HepG2 (cell line): Measurements from ENCODE around the gene DCAF7. TPM values are rescaled to one million over a fixed set of nuclear protein-coding genes. Genes with fewer than 3 reads are reported as not detected.

Experiments used
- ATAC-seq: fragments of 200-7000 bp; cut with Tn5 transposase; 3 replicates; pipeline ENCODE4 v1.9.1; 2020; ENCODE audit warnings: mild to moderate bottlenecking, moderate library complexity
- BruUV-seq: library from RNA; stranded (reverse); fragments of 400-500 nt; replicated peaks from 2 replicates; lab custom pipeline; 2021; lab: Mats Ljungman, UMichigan
- CTCF ChIA-PET: fragments of 300-600 bp; formaldehyde crosslinking; extraction: SDS; loops from one replicate; lab custom pipeline; 2021; ENCODE audit warnings: low total read pairs, inconsistent platforms, low intra/inter-chr PET ratio; lab: Yijun Ruan, JAX
- POLR2A ChIA-PET: fragments of 350-600 bp; sonication (Branson Sonifier 250); formaldehyde crosslinking; loops from one replicate; lab custom pipeline; 2020; ENCODE audit warnings: antibody characterized with exemption, inconsistent platforms; lab: Yijun Ruan, JAX
- DNase-seq: peaks from one replicate; pipeline ENCODE4 v3.0.0-alpha.2; 2015; ENCODE audit warnings: low spot score
- FAIRE-seq: peaks from 3 replicates; lab custom pipeline; 2011; peaks lifted over from hg19 to GRCh38; lab: Jason Lieb, UNC
- H2AFZ ChIP-seq: one replicate; pipeline ENCODE4 v1.6.1; 2011; ENCODE audit warnings: low read length, inconsistent platforms
- H3K27ac ChIP-seq: fragments of 300-600 bp; 3 replicates; pipeline ENCODE4 v1.8.0; 2011; ENCODE audit warnings: mixed run types, mild to moderate bottlenecking, mixed read lengths, low read length, inconsistent platforms; ENCODE audit not compliant: insufficient read depth; ENCODE audit errors: extremely low read length
- H3K27me3 ChIP-seq, 2 experiments: fragments of 200-600 bp in 1 of 2; 2 replicates in 1 of 2; 3 replicates in 1 of 2; pipeline versions ENCODE4 v1.6.0 to v1.8.0; 2011; ENCODE audit warnings: low read length in 2 of 2, mild to moderate bottlenecking in 2 of 2, moderate library complexity in 2 of 2, inconsistent platforms in 1 of 2; ENCODE audit not compliant: insufficient read depth in 2 of 2, control insufficient read depth in 1 of 2
- H3K36me3 ChIP-seq, 2 experiments: fragments of 200-600 bp in 1 of 2; replicated peaks in 1 of 2; 2 replicates in 1 of 2; 3 replicates in 1 of 2; pipeline versions ENCODE4 v1.5.1 to v1.8.0; 2011; ENCODE audit warnings: low read length in 2 of 2, inconsistent platforms in 1 of 2; ENCODE audit not compliant: insufficient read depth in 2 of 2, control insufficient read depth in 1 of 2
- H3K4me1 ChIP-seq: 2 replicates; pipeline ENCODE4 v1.5.1; 2012; ENCODE audit warnings: low read length, inconsistent platforms; ENCODE audit not compliant: insufficient read depth
- H3K4me2 ChIP-seq: 2 replicates; pipeline ENCODE4 v1.6.0; 2011; ENCODE audit warnings: low read depth, low read length, inconsistent platforms
- H3K4me3 ChIP-seq, 3 experiments: fragments of 200-600 bp in 1 of 3; sonication (generic), shearing (Covaris generic) in 1 of 3; replicated peaks in 1 of 3; 2 replicates each; pipeline ENCODE4 v1.5.1; 2011 to 2016; ENCODE audit warnings: low read length in 3 of 3, inconsistent platforms in 2 of 3, low read depth in 2 of 3, mild to moderate bottlenecking in 2 of 3, control low read depth in 1 of 3, mixed read lengths in 1 of 3; ENCODE audit not compliant: insufficient read depth in 1 of 3
- H3K79me2 ChIP-seq: one replicate; pipeline ENCODE4 v1.6.1; 2011; ENCODE audit warnings: low read length, inconsistent platforms; ENCODE audit not compliant: insufficient read depth
- H3K9ac ChIP-seq: 2 replicates; pipeline ENCODE4 v1.6.0; 2011; ENCODE audit warnings: mild to moderate bottlenecking, low read depth, low read length, inconsistent platforms; ENCODE audit not compliant: insufficient read depth
- H3K9me3 ChIP-seq: 2 replicates; pipeline ENCODE4 v1.5.1; 2012; ENCODE audit warnings: mild to moderate bottlenecking, low read length
- H4K20me1 ChIP-seq: 2 replicates; pipeline ENCODE4 v1.6.0; 2011; ENCODE audit warnings: inconsistent platforms, mild to moderate bottlenecking, low read length, moderate library complexity; ENCODE audit not compliant: insufficient read depth
- EED ChIP-seq: sonication (generic); formaldehyde crosslinking; IDR thresholded peaks from 2 replicates; pipeline ENCODE4 v1.5.0; 2020; ENCODE audit warnings: mild to moderate bottlenecking, missing genetic modification reagents
- FLYWCH1 ChIP-seq: sonication (generic); formaldehyde crosslinking; IDR thresholded peaks from 2 replicates; pipeline ENCODE4 v1.8.1; 2023; ENCODE audit warnings: mild to moderate bottlenecking, missing genetic modification reagents
- HNRNPL ChIP-seq: fragments of 200-400 bp; formaldehyde crosslinking; IDR thresholded peaks from 2 replicates; pipeline ENCODE4 v1.6.1; 2017; ENCODE audit warnings: mild to moderate bottlenecking, low read depth, low read length
- PATZ1 ChIP-seq: sonication (generic); formaldehyde crosslinking; IDR thresholded peaks from 2 replicates; pipeline ENCODE4 v1.4.0; 2020; ENCODE audit warnings: missing genetic modification reagents
- SMAD9 ChIP-seq: sonication (generic); formaldehyde crosslinking; IDR thresholded peaks from 2 replicates; pipeline ENCODE4 v1.5.1; 2020; ENCODE audit warnings: mild to moderate bottlenecking, missing genetic modification reagents
- ZBTB10 ChIP-seq: sonication (generic); formaldehyde crosslinking; IDR thresholded peaks from 2 replicates; pipeline ENCODE4 v1.4.0; 2020; ENCODE audit warnings: missing genetic modification reagents, borderline replicate concordance
- ZFX ChIP-seq: sonication (generic); formaldehyde crosslinking; IDR thresholded peaks from 2 replicates; pipeline ENCODE4 v1.4.0; 2020; ENCODE audit warnings: mild to moderate bottlenecking, low read depth, missing genetic modification reagents, moderate library complexity
- ZNF563 ChIP-seq: sonication (generic); formaldehyde crosslinking; IDR thresholded peaks from 2 replicates; pipeline ENCODE4 v1.8.0; 2022; ENCODE audit warnings: mild to moderate bottlenecking, moderate library complexity, missing genetic modification reagents
- ZNF567 ChIP-seq: sonication (generic); formaldehyde crosslinking; IDR thresholded peaks from 2 replicates; pipeline ENCODE4 v1.8.1; 2023; ENCODE audit warnings: mild to moderate bottlenecking, missing genetic modification reagents, borderline replicate concordance
- ZNF703 ChIP-seq: sonication (generic); formaldehyde crosslinking; IDR thresholded peaks from 2 replicates; pipeline ENCODE4 v1.5.1; 2020; ENCODE audit warnings: missing genetic modification reagents, mild to moderate bottlenecking, moderate library complexity, borderline replicate concordance
- ZNF747 ChIP-seq: sonication (generic); formaldehyde crosslinking; IDR thresholded peaks from 2 replicates; pipeline ENCODE4 v1.8.1; 2023; ENCODE audit warnings: missing genetic modification reagents, mild to moderate bottlenecking, borderline replicate concordance
- WGBS: methylation state at CpG from one replicate; pipeline ENCODE4 v1.1.6; 2017; ENCODE audit warnings: low lambda C conversion rate; 5-methylcytosine and 5-hydroxymethylcytosine counted together
- in situ Hi-C: cut with HindIII; loops from 2 replicates; pipeline ENCODE4 v1.10.0; 2017; ENCODE audit warnings: low pct_unique_long_range_greater_than_20kb; ENCODE audit not compliant: extremely low pct_ligation_motif_present
- intact Hi-C: fragments of 100-400 bp; cut with micrococcal nuclease; formaldehyde crosslinking; loops from one replicate; pipeline ENCODE4 v1.10.0; 2022; ENCODE audit not compliant: unreplicated experiment
- polyA plus RNA-seq, 8 experiments: library from polyadenylated mRNA; depleted of rRNA in 3 of 8; stranded (reverse) in 7 of 8; unstranded in 1 of 8; fragments of >200 nt; fragmentation: Illumina TruSeq in 4 of 8; extraction: Trizol in 4 of 8; gene quantifications; 2 replicates each; pipeline versions ENCODE4 v1.2.1 to v1.2.3, GENCODE V29; 2011 to 2016; ENCODE audit warnings: low read depth in 4 of 8, missing spikeins in 1 of 8, mixed read lengths in 1 of 8; ENCODE audit not compliant: insufficient read depth in 1 of 8
- total RNA-seq, 5 experiments: library from RNA; depleted of rRNA; stranded (reverse); fragments of >200 nt; fragmentation: Illumina TruSeq; extraction: Trizol; gene quantifications; 2 replicates each; pipeline ENCODE4 v1.2.3, GENCODE V29; 2016; ENCODE audit warnings: low read depth in 1 of 5
- TF ChIP-seq, protein P1 (sequence below): sonication (generic); formaldehyde crosslinking; IDR thresholded peaks from 2 replicates; pipeline ENCODE4 v1.4.0; 2020; ENCODE audit warnings: missing genetic modification reagents

The DCAF7 gene
- total and polyA plus RNA-seq, 2 of the 13 experiments (the other 11 are each of a cell fraction or from before 2014, with no cell fraction given) = 55.2 to 73.4 TPM

DNA sequence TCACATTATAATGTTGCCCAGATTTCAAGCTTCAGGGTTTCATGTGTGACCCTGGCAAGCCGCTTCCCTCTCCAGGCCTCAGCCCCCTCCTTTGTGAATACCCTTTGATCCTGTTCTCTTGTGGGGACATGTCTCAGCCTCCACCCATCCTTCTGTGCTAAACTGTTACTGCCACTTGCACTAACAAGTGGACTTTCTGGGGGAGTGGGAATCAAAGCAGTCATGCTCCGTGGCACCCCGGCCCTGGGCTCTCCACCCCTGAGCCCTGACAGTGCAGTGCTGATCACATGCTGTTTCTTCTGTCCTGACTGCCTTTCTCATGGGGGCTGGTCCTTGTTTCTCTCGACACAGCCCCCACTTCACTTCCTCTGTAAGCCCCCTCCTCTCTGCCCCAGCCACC lies 9.7 kb upstream of the DCAF7 start:
- no peak overlapping the region for H3K9ac ChIP-seq
- H3K4me1 ChIP-seq = peaks cover 57% of the 10 kb centered on the region
- in situ Hi-C loops = no loop called here
- FAIRE-seq (no peak), DNase-seq (no peak), ATAC-seq (no peak)
- intact Hi-C loops = no loop called here
- no peak overlapping the region for H3K27ac ChIP-seq
- no peaks in the 10 kb centered on the region for H3K9me3 ChIP-seq
- no peak overlapping the region for H3K4me3 ChIP-seq
- no peaks in the 10 kb centered on the region for H3K36me3 ChIP-seq
- no peak for TF ChIP-seq FLYWCH1 (CRISPR knock-in tag)
- no peak for TF ChIP-seq ZNF567 (CRISPR knock-in tag)
- TF ChIP-seq ZFX (CRISPR knock-in tag) = 0 out of 2 replicates have a peak, but pooled peaks have one; percentile 13
- TF ChIP-seq PATZ1 (CRISPR knock-in tag) = 0 out of 2 replicates have a peak, but pooled peaks have one; percentile 22
- TF ChIP-seq SMAD9 (CRISPR knock-in tag) = no peak
- H4K20me1 ChIP-seq = no peaks in the 10 kb centered on the region
- ChIA-PET CTCF (no interaction called here), POLR2A (interaction anchor here (0.7 kb wide), 1 partner anchor 9 kb away, joined by 4 read pairs; no protein-coding TSS in a partner anchor)
- H3K79me2 ChIP-seq = no peaks in the 10 kb centered on the region
- H3K27me3 ChIP-seq = peaks cover 19 to 65% of the 10 kb centered on the region in 2 experiments
- no peak overlapping the region for H2AFZ ChIP-seq
- no TSS peak for BruUV-seq
- peak overlapping the region; percentile 31; the same call in 1 of the 2 replicates for H3K4me2 ChIP-seq
- 6% methylated on average over 4 of the region's 4 CpGs for WGBS

DNA sequence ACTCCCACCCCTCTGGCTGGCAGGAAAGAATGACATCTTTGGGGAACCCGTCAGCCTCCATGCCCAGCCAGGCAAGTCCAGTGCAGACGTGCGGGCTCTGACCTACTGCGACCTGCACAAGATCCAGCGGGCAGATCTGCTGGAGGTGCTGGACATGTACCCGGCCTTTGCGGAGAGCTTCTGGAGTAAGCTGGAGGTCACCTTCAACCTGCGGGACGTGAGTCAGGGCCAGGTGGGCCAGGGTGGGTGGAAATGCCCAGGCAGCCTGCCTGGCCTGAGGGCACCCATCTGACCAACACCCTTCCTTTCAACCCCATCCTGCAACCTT lies 8.1 kb upstream of the DCAF7 start:
- Histone ChIP-seq H3K9me3 (no peaks in the 10 kb centered on the region), H3K27me3 (peaks cover 19 to 56% of the 10 kb centered on the region in 2 experiments), H2AFZ (no peak overlapping the region), H3K27ac (no peak overlapping the region), H3K9ac (no peak overlapping the region), H3K4me1 (peaks cover 73% of the 10 kb centered on the region), H3K4me2 (peak overlapping the region; percentile 32; the same call in 1 of the 2 replicates), H3K79me2 (no peaks in the 10 kb centered on the region), H3K36me3 (no peaks in the 10 kb centered on the region), H4K20me1 (no peaks in the 10 kb centered on the region)
- DNase-seq = no peak
- no peak for FAIRE-seq
- intact Hi-C loops (no loop called here), in situ Hi-C loops (no loop called here)
- WGBS = 34% methylated on average over 4 of the region's 9 CpGs
- ChIA-PET CTCF (no interaction called here), POLR2A (interaction anchor here (1.1 kb wide), 1 partner anchor 9 kb away, joined by 4 read pairs; no protein-coding TSS in a partner anchor)
- no peak for ATAC-seq
- TF ChIP-seq ZBTB10 (no peak), HNRNPL (0 out of 2 replicates have a peak, but pooled peaks have one; percentile 23), EED (0 out of 2 replicates have a peak, but pooled peaks have one; percentile 47), ZNF747 (CRISPR knock-in tag) (0 out of 2 replicates have a peak, but pooled peaks have one; percentile 59), ZNF703 (CRISPR knock-in tag) (no peak), ZNF563 (CRISPR knock-in tag) (0 out of 2 replicates have a peak, but pooled peaks have one; percentile 42)
- TF ChIP-seq, protein P1, sequence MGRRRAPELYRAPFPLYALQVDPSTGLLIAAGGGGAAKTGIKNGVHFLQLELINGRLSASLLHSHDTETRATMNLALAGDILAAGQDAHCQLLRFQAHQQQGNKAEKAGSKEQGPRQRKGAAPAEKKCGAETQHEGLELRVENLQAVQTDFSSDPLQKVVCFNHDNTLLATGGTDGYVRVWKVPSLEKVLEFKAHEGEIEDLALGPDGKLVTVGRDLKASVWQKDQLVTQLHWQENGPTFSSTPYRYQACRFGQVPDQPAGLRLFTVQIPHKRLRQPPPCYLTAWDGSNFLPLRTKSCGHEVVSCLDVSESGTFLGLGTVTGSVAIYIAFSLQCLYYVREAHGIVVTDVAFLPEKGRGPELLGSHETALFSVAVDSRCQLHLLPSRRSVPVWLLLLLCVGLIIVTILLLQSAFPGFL = no peak
- TF ChIP-seq, all 625 proteins: peak for 4
- H3K4me3 ChIP-seq = no peak overlapping the region
- no TSS peak for BruUV-seq
